ENCODE data around the gene ANO6.

DNA sequence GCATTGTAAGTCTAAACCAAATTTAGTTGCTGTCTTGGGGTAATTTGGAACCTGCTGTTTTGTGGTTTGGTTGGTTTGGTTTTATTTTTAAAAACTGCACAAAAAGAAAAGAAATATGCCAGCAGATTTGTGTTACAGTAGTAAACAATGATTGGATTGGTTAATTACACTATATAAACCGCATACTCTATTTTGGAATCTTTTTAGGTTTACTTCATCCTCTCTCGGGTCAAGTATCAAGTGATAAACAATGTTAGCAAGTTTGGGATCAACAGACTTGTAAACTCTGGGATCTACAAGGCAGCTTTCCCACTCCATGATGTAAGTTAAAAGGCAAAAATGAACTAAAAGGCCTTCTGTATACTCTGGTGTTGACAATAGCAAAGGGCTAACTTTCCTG, 132.4 kb downstream of the ANO6 start:
- TF ChIP-seq YY1 (IDR thresholded peaks at IDR 0.05) (no peak), RXRA (IDR thresholded peaks at IDR 0.05) (no peak), GABPA (IDR thresholded peaks at IDR 0.05 in 1 of 2, conservative IDR thresholded peaks at IDR 0.05 in 1 of 2) (no peak), TAF1 (conservative IDR thresholded peaks at IDR 0.05) (no peak)
- TF ChIP-seq, protein P1, sequence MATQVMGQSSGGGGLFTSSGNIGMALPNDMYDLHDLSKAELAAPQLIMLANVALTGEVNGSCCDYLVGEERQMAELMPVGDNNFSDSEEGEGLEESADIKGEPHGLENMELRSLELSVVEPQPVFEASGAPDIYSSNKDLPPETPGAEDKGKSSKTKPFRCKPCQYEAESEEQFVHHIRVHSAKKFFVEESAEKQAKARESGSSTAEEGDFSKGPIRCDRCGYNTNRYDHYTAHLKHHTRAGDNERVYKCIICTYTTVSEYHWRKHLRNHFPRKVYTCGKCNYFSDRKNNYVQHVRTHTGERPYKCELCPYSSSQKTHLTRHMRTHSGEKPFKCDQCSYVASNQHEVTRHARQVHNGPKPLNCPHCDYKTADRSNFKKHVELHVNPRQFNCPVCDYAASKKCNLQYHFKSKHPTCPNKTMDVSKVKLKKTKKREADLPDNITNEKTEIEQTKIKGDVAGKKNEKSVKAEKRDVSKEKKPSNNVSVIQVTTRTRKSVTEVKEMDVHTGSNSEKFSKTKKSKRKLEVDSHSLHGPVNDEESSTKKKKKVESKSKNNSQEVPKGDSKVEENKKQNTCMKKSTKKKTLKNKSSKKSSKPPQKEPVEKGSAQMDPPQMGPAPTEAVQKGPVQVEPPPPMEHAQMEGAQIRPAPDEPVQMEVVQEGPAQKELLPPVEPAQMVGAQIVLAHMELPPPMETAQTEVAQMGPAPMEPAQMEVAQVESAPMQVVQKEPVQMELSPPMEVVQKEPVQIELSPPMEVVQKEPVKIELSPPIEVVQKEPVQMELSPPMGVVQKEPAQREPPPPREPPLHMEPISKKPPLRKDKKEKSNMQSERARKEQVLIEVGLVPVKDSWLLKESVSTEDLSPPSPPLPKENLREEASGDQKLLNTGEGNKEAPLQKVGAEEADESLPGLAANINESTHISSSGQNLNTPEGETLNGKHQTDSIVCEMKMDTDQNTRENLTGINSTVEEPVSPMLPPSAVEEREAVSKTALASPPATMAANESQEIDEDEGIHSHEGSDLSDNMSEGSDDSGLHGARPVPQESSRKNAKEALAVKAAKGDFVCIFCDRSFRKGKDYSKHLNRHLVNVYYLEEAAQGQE (IDR thresholded peaks at IDR 0.05): no peak
- TF ChIP-seq, protein P2, sequence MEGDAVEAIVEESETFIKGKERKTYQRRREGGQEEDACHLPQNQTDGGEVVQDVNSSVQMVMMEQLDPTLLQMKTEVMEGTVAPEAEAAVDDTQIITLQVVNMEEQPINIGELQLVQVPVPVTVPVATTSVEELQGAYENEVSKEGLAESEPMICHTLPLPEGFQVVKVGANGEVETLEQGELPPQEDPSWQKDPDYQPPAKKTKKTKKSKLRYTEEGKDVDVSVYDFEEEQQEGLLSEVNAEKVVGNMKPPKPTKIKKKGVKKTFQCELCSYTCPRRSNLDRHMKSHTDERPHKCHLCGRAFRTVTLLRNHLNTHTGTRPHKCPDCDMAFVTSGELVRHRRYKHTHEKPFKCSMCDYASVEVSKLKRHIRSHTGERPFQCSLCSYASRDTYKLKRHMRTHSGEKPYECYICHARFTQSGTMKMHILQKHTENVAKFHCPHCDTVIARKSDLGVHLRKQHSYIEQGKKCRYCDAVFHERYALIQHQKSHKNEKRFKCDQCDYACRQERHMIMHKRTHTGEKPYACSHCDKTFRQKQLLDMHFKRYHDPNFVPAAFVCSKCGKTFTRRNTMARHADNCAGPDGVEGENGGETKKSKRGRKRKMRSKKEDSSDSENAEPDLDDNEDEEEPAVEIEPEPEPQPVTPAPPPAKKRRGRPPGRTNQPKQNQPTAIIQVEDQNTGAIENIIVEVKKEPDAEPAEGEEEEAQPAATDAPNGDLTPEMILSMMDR (IDR thresholded peaks at IDR 0.05; ENCODE audit: low read depth, low read length, missing input control): no peak
- TF ChIP-seq, protein P3, sequence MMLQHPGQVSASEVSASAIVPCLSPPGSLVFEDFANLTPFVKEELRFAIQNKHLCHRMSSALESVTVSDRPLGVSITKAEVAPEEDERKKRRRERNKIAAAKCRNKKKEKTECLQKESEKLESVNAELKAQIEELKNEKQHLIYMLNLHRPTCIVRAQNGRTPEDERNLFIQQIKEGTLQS (IDR thresholded peaks at IDR 0.05): no peak
- TF ChIP-seq, protein P4, sequence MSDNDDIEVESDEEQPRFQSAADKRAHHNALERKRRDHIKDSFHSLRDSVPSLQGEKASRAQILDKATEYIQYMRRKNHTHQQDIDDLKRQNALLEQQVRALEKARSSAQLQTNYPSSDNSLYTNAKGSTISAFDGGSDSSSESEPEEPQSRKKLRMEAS (IDR thresholded peaks at IDR 0.05): no peak
- TF ChIP-seq, protein P5, sequence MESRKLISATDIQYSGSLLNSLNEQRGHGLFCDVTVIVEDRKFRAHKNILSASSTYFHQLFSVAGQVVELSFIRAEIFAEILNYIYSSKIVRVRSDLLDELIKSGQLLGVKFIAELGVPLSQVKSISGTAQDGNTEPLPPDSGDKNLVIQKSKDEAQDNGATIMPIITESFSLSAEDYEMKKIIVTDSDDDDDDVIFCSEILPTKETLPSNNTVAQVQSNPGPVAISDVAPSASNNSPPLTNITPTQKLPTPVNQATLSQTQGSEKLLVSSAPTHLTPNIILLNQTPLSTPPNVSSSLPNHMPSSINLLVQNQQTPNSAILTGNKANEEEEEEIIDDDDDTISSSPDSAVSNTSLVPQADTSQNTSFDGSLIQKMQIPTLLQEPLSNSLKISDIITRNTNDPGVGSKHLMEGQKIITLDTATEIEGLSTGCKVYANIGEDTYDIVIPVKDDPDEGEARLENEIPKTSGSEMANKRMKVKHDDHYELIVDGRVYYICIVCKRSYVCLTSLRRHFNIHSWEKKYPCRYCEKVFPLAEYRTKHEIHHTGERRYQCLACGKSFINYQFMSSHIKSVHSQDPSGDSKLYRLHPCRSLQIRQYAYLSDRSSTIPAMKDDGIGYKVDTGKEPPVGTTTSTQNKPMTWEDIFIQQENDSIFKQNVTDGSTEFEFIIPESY (IDR thresholded peaks at IDR 0.05): no peak

Measured in liver (tissue), 3 donors.